Caco-2 (cell line): ENCODE results near the gene SOBP. TPM values are rescaled to one million over a fixed set of nuclear protein-coding genes. Genes with fewer than 3 reads are reported as not detected.

Experiments used
- BruUV-seq: library from RNA; stranded (reverse); fragments of 400-500 nt; replicated peaks from 2 replicates; lab custom pipeline; 2021; lab: Mats Ljungman, UMichigan
- CTCF ChIA-PET: fragments of 300-600 bp; sonication (Branson Sonifier 250); formaldehyde crosslinking; loops from one replicate; lab custom pipeline; 2022; ENCODE audit warnings: antibody characterized with exemption; lab: Charles Lee
- POLR2A ChIA-PET: fragments of 300-600 bp; sonication (Branson Sonifier 250); formaldehyde crosslinking; loops from one replicate; lab custom pipeline; 2022; ENCODE audit warnings: antibody characterized with exemption; lab: Charles Lee
- DNase-seq, 2 experiments: peaks; one replicate each; pipeline versions ENCODE4 v3.0.0 to v3.0.0-alpha.2; 2020 to 2022
- H3K27me3 ChIP-seq: replicated peaks from 2 replicates; pipeline ENCODE4 v1.6.0; 2011; ENCODE audit warnings: low read length; ENCODE audit not compliant: control insufficient read depth, insufficient read depth
- H3K36me3 ChIP-seq: 2 replicates; pipeline ENCODE4 v1.5.1; 2011; ENCODE audit warnings: low read length; ENCODE audit not compliant: control insufficient read depth, insufficient read depth
- H3K4me1 ChIP-seq: fragments of 250-450 bp; sonication (Bioruptor Pico); 2 replicates; pipeline ENCODE4 v1.5.1; 2020; ENCODE audit warnings: mild to moderate bottlenecking
- H3K4me3 ChIP-seq: 2 replicates; pipeline ENCODE4 v1.5.1; 2011; ENCODE audit warnings: low read depth, mild to moderate bottlenecking, control low read depth, low read length
- H3K9me3 ChIP-seq: fragments of 250-450 bp; sonication (Bioruptor Pico); 2 replicates; pipeline ENCODE4 v1.5.1; 2020; ENCODE audit warnings: mild to moderate bottlenecking, moderate library complexity
- H3K27ac Mint-ChIP-seq: one replicate; pipeline ENCODE4 v1.8.0; 2022; ENCODE audit warnings: mixed read lengths; ENCODE audit not compliant: unreplicated experiment
- H3K27me3 Mint-ChIP-seq: one replicate; pipeline ENCODE4 v1.8.0; 2022; ENCODE audit warnings: mixed read lengths; ENCODE audit not compliant: insufficient read depth, unreplicated experiment
- H3K36me3 Mint-ChIP-seq: one replicate; pipeline ENCODE4 v1.8.0; 2022; ENCODE audit warnings: mild to moderate bottlenecking, mixed read lengths; ENCODE audit not compliant: insufficient read depth, unreplicated experiment
- H3K4me1 Mint-ChIP-seq: one replicate; pipeline ENCODE4 v1.8.0; 2022; ENCODE audit warnings: low read depth, mixed read lengths; ENCODE audit not compliant: unreplicated experiment
- H3K4me3 Mint-ChIP-seq: one replicate; pipeline ENCODE4 v1.8.0; 2022; ENCODE audit warnings: mild to moderate bottlenecking, moderate library complexity, mixed read lengths; ENCODE audit not compliant: unreplicated experiment
- H3K9me3 Mint-ChIP-seq: one replicate; pipeline ENCODE4 v1.8.0; 2022; ENCODE audit warnings: mixed read lengths; ENCODE audit not compliant: unreplicated experiment
- intact Hi-C: fragments of 100-400 bp; cut with micrococcal nuclease; formaldehyde crosslinking; loops from one replicate; pipeline ENCODE4 v1.10.0; 2022; ENCODE audit not compliant: unreplicated experiment
- total RNA-seq: library from RNA; stranded (reverse); gene quantifications from 2 replicates; pipeline ENCODE4 v1.2.3, GENCODE V29; 2022
- TF ChIP-seq, protein P1 (sequence below), 2 experiments: fragments of 200-600 bp in 1 of 2; IDR thresholded peaks; 1 replicate in 1 of 2; 2 replicates in 1 of 2; pipeline versions ENCODE4 v1.5.1 to v1.8.0; 2011 to 2022; ENCODE audit warnings: antibody characterized with exemption in 1 of 2, control low read depth in 1 of 2, inconsistent platforms in 1 of 2, low read depth in 1 of 2, low read length in 1 of 2, mild to moderate bottlenecking in 1 of 2, moderate library complexity in 1 of 2; ENCODE audit not compliant: insufficient read depth in 1 of 2, severe bottlenecking in 1 of 2, unreplicated experiment in 1 of 2

SOBP gene
- total RNA-seq, 1 experiment from 2014 or later: not detected

GRCh38 chr6:107647439-107647948, 157.6 kb downstream of the SOBP start:
- intact Hi-C loops: no loop called here
- Histone ChIP-seq H3K4me3 (no peak overlapping the region), H3K9me3 (no peaks in the 10 kb centered on the region), H3K27me3 (no peaks in the 10 kb centered on the region), H3K36me3 (no peaks in the 10 kb centered on the region), H3K4me1 (no peaks in the 10 kb centered on the region)
- Mint-ChIP-seq H3K4me1 (no peaks in the 10 kb centered on the region), H3K36me3 (no peaks in the 10 kb centered on the region), H3K4me3 (no peak overlapping the region), H3K27me3 (peaks cover 2% of the 10 kb centered on the region), H3K9me3 (no peaks in the 10 kb centered on the region), H3K27ac (no peak overlapping the region)
- no TSS peak for BruUV-seq
- no peak for DNase-seq
- ChIA-PET POLR2A (no interaction called here), CTCF (no interaction called here)
- TF ChIP-seq, protein P1, sequence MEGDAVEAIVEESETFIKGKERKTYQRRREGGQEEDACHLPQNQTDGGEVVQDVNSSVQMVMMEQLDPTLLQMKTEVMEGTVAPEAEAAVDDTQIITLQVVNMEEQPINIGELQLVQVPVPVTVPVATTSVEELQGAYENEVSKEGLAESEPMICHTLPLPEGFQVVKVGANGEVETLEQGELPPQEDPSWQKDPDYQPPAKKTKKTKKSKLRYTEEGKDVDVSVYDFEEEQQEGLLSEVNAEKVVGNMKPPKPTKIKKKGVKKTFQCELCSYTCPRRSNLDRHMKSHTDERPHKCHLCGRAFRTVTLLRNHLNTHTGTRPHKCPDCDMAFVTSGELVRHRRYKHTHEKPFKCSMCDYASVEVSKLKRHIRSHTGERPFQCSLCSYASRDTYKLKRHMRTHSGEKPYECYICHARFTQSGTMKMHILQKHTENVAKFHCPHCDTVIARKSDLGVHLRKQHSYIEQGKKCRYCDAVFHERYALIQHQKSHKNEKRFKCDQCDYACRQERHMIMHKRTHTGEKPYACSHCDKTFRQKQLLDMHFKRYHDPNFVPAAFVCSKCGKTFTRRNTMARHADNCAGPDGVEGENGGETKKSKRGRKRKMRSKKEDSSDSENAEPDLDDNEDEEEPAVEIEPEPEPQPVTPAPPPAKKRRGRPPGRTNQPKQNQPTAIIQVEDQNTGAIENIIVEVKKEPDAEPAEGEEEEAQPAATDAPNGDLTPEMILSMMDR (IDR thresholded peaks at IDR 0.05; ENCODE audit: insufficient read depth in 1 of 2, low read depth in 1 of 2, low read length in 1 of 2, severe bottlenecking in 1 of 2, unreplicated experiment in 1 of 2): no peak

DNA sequence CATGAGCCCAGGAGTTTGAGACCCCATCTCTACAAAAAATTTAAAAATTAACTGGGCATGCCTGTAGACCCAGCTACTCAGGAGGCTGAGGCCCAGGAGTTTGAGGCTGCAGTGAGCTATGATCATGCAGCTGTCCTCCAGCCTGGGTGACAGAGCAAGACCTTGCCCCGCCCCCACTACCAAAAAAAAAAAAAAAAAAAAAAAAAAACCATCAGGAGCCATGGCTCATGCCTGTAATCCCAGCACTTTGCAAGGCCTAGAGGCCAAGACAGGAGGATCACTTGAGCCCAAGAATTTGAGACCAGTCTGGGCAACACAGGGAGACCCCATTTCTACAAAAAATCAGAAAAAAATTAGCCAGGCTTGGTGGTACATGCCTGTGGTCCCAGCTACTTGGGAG, 159.1 kb downstream of the SOBP start:
- no TSS peak for BruUV-seq
- ChIA-PET CTCF (no interaction called here), POLR2A (no interaction called here)
- intact Hi-C loops: no loop called here
- H3K36me3 ChIP-seq: no peaks in the 10 kb centered on the region
- H3K36me3 Mint-ChIP-seq: no peaks in the 10 kb centered on the region
- H3K4me3 Mint-ChIP-seq: no peak overlapping the region
- no peaks in the 10 kb centered on the region for H3K9me3 ChIP-seq
- no peaks in the 10 kb centered on the region for H3K4me1 Mint-ChIP-seq
- H3K27me3 Mint-ChIP-seq: no peaks in the 10 kb centered on the region
- H3K9me3 Mint-ChIP-seq: no peaks in the 10 kb centered on the region
- no peaks in the 10 kb centered on the region for H3K4me1 ChIP-seq
- H3K4me3 ChIP-seq: no peak overlapping the region
- no peak overlapping the region for H3K27ac Mint-ChIP-seq
- no peaks in the 10 kb centered on the region for H3K27me3 ChIP-seq
- no peak for DNase-seq
- TF ChIP-seq, protein P1 (IDR thresholded peaks at IDR 0.05; ENCODE audit: insufficient read depth in 1 of 2, low read depth in 1 of 2, low read length in 1 of 2, severe bottlenecking in 1 of 2, unreplicated experiment in 1 of 2): no peak

DNA sequence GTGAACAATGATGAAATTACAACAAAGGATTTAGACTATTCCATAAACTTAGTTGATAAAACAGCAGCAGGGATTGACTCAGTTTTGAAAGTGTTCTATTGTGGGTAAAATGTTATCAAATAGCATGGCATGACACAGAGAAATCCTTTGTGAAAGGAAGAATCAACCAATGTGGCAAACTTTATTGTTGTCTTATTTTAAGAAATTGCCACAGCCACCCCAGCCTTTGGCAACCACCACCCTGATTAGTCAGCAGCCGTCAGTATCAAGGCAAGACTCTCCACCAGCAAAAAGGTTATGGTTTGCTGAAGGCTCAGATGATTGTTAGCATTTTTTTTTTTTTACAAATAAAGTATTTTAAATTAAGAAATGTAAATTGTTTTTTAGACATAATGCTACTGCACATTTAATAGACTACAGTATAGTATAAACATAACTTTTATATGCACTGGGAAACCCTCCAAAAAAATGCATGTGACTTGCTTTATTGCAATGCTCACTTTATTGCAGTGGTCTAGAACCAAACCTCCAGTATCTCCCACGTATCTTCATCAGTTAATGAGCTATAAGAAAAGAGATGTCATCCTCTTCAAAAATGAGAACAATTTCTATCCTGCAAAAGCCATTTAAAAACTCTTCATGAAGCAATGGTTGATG, 162.7 kb downstream of the SOBP start:
- CTCF ChIA-PET: interaction anchor here (1.2 kb wide), 1 partner anchor 334 kb away, joined by 4 read pairs; no protein-coding TSS in a partner anchor
- Mint-ChIP-seq H3K36me3 (no peaks in the 10 kb centered on the region), H3K27me3 (no peaks in the 10 kb centered on the region), H3K4me1 (no peaks in the 10 kb centered on the region), H3K27ac (no peak overlapping the region), H3K9me3 (no peaks in the 10 kb centered on the region), H3K4me3 (no peak overlapping the region)
- TF ChIP-seq, protein P1 (IDR thresholded peaks at IDR 0.05; ENCODE audit: insufficient read depth in 1 of 2, low read depth in 1 of 2, low read length in 1 of 2, severe bottlenecking in 1 of 2, unreplicated experiment in 1 of 2): no peak
- no TSS peak for BruUV-seq
- Histone ChIP-seq H3K4me3 (no peak overlapping the region), H3K4me1 (no peaks in the 10 kb centered on the region), H3K27me3 (no peaks in the 10 kb centered on the region), H3K9me3 (no peaks in the 10 kb centered on the region), H3K36me3 (no peaks in the 10 kb centered on the region)
- POLR2A ChIA-PET: no interaction called here
- DNase-seq: no peak
- intact Hi-C loops: loop anchor here (10.0 kb wide), 1 partner anchor 498 kb away; no protein-coding TSS in a partner anchor
